Iris pigment epithelial cell (primary cell): ENCODE measurements around the gene FBXW4.

ENCODE experiments used
- DNase-seq: peaks from one replicate; pipeline ENCODE4 v3.0.0-alpha.2; 2011; ENCODE audit warnings: low read depth

Gene FBXW4

DNA sequence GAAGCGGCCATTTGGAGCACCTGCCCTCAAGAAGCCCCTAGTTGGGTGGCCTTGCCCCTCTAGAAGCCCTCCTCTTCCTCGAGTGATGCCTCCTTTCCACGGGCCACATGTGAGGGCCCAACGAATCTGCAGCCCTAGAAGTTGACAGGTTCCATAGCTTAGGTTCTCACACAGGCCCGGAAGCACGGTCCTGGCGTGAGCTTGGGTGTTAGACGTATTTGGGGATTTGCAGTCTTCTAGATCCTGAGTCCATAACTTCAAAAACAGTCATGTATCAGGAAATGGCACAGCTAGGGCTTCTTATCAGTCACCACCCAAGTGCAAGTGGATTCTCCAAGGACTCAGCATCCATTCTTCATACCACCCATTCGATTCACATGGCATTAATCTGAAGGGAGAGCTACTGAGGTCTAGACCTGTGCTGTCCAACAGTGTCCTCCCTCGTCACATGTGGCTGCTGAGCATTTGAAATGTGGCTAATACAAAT lies 477 bp upstream of the FBXW4 start:
- no peak for DNase-seq

DNA sequence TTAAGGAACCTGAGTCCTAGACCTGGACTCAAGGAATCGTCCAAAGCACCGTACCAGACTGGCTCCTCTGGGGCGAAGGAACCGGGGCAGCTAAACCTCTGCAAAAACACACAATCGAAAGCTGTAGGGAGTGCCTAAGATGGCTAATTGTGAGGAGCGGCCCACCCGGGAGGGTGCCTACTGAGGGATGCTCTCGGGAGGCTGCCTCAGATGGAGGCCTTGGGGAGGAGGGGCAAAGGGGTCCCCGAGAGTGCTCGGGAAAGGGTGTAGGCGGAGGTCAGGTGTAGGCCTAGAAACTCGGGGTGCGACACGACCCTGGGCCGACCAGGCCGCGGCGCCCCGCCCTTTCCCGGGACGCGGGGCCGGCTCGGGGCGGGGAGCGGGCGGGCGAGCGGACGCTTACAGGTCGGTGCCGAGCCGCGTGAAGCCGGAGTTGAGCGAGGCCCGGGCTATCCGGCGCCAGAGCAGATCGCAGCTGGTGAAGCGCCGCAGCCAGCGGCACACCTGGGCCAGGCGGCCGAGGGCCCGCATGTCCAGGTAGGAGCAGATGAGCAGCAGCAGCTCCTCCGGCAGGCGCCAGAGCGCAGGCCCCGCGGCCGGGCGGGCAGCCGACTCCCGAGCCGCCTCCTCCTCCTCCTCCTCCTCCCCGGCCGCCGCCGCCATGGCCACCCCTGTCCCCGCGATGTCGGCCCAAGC lies 844 bp downstream of the FBXW4 start:
- DNase-seq, result peak; percentile 62

DNA sequence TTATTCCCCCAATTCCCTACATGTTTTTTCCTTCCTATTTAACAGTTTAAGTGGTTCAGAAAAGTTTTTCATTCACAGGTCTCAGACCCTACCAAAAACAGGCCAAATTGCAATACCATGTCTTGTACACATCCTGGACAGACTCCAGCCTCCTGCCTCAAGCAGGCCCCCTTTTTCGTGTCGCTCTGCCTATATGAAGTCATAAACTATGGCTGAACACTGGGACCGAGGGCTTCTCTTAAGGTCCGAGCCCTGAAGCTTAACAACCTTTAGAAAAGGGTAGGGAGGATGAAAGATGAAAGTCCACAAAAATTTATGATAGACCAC lies 1.4 kb downstream of the FBXW4 start:
- DNase-seq, result peak; percentile 48

DNA sequence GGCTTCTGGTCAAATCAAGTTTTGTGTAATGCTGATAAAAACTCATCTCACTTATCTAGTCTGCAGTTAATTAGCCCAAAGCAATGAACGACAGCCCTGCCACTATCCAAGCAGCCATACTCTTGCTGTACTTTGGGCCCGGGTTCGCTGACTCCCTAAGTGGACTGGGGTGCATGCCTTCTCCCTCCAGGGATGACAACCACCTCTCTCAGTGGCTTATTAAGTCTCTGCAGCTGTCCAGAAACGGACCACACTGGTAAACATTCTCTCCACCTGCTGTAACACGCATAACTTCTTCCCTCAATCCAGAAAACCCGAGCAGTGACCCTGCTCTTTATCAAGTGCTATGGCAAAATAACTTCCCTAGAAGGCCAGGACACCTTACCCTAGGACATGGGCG lies 3.9 kb downstream of the FBXW4 start:
- DNase-seq, result no peak

DNA sequence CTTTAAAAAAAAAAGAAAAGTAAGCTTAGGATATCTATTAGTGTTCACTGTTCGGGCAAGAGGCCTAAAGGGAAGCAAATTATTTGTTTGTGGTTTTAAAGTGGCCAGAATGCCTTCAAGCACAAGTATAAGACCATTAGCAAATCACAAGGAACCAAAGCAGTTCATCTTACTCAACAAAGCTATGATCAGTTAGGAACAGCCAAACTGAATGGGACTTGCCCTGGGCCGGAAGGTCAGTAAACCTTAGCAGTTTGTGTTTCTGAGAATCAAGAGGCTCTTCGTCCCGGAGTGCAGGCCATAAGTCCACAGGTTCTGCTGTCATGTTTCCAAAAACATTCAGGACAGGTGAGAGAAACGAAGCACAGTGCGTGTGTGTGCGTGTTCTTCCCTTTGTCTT lies 4.5 kb downstream of the FBXW4 start:
- DNase-seq, result peak; percentile 39

DNA sequence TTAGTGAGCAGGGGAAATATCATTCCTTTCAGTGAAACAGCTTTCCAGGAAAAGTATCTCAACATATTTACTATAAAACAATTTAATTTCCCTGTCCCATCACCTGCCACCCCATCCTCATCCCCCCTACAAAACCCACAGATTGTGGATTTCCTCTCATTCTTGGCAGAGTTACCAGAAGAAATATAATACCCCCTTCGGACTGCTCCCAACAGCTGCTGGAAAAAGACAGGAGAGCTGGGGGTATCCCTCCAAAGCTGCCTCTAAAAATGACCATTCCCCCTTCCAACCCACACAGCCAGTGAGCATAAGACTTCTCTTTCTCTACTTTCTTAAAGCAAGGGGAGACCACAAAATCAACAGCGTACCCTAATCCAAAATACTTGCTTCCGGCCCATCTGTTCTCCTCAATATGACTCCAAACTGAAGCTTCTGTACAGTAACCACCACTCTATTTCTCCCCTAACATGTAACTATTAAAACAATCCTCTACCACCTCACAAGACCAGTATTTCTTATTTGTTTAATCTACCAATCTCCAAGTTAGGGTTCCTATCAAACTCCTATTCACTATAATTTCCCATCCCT lies 7.8 kb downstream of the FBXW4 start:
- DNase-seq, result no peak

DNA sequence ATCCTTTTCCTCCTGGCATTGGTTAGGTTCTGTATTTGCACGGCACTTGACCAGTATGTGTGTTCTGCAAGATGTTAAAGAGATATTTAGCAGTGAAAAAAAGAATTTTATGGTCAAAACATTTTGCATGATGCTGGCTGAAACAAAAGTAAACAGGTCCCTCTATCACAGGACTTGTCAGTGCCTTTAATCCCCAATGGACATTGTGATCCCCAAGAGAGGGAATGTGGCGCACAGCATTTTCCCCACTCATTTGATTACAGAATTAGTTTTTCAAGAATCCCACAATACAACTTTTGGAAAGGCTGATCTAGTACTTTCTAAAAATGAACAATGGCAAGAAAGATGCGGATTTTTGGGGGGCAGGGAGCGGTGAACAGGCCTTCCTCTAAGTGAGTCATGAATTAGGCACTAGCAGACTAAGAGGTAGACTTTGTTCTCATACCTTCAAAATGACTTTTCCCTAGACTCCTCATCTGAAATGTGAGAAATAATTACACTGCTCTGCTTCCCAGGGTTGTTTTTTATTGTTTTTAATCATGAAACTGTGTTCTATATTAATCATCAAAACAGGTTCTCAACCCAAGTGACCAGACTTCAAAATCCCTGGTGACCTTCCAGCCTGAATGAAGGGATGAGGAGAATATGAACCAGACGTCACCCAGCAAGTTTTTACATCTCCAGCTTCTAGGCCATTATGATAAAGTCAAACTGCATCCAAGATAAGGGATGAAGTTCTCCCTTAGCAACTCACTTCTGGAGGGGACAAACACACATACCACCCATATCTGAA lies 8.6 kb downstream of the FBXW4 start:
- DNase-seq, result peak; percentile 47

DNA sequence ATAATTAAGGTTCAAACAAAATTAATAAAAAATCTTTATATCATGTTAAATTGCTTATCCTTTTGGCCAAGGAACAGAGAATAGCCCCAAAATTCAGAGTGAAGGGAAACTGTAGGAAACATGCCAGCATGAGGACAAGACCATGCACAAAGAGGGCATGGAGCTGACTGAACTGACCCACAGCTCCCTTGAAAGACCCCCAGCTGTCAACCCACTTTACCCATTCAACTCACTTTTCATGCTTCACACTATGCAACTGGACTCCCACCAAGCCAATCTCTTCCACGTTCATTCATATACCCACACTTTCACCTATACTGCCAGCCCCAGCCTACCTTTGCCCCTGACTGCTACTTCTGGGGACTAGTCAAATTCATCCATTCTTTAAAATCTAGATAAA lies 10.2 kb downstream of the FBXW4 start:
- DNase-seq, result no peak

DNA sequence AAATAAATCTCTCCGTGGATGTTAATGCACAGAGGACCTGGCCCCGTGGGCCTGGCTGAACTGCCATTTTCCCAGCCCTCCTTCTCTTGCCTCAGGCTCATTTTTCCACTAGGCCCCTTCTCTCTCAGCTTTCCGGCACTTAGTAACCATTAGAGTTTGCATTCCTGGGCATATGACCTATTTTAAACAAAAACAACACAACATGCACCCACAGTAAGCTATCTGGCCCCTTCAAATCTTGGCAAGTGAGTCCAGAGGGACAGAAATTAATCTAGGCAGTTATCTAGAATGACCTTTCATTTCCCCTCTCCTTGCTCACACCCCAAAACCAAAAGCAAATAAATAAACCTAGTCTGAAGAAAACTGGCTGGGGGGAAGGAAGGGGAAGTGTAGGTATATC lies 11.7 kb downstream of the FBXW4 start:
- DNase-seq, result peak; percentile 67

DNA sequence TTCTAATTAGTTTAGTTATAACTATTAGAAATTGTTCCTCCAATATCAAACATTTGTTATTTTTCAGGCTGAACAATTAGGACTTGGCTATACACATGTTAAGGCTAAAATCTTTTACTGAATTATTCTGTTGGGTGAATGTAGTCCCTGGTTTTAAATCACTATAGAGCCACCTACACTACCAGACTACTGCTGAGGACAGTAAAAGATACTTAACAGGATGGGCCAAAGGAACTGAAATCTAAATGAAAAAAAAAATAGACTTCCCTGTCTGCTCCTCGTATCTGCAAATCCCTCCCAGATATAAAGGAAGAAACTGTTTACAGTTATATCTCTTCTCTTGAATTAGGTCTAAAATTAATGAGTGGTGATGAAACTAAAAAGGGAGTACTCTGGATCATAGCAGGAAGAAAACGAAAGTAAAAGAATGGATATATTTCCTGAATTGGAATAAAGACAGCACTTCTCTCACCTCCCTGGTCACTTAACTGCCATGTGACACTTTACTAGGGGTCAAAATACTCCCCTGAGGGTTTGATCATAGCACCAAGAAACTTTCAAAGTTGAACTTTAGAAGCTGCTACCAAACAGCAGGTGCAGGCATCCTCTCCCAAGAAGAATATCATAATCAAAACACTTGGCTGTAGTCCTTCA lies 12.7 kb downstream of the FBXW4 start:
- DNase-seq, result peak; percentile 7

DNA sequence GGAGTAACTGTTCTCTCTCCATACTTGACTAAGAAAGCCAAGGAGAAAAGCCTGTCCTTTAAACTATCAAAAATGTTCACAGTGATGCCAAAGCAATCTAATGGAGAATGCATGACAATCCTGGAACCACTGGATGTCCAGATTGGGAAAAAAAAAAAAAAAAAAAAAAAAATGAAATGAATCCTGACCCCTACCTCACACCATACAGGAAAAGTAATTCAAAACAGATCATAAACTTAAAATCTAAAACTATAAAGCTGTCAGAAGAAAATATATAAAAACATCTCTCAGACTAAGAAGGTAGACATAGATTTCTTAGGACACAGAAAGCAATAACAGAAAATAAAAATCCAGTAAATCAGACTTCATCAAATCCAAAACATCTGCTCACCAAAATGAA lies 18.4 kb downstream of the FBXW4 start:
- no peak for DNase-seq

DNA sequence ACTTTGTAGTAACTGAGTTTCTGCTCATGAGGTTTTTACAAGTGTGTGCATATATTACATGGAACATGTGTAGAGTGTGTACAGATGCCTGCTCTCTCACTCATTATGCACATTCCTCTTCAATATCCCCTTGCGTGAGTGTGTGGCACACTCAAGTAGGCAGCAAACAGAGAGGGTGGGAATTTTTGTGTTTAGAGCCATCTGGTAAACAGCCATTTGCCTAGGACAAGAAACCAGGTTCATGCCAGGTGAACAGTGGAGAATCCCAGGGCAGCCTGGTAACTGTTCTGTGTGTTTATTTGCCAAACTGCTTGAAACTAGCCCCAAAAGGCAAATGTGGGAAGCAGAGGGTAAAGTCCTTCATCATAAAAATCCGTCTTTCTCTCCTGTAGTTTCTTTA lies 19.9 kb downstream of the FBXW4 start:
- no peak for DNase-seq

DNA sequence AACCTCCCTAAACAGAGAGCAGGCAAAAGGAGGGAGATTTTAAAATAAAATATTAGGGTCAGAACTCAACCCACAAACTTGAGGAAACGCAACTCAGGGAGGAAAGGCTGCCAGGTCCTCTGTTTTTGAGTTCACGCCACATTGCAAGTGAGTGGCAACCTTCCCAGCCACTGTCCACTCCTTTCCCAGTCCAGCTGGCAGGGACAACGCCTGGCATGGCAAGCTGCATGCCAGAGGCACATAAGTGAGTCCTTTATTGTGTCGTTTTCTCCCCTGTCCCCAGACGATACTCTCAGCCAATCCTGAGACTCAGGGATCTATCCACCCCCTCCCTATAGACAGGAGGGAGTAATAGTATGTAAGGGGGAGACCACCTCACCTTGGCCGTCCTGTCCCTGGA lies 22.4 kb downstream of the FBXW4 start:
- no peak for DNase-seq

DNA sequence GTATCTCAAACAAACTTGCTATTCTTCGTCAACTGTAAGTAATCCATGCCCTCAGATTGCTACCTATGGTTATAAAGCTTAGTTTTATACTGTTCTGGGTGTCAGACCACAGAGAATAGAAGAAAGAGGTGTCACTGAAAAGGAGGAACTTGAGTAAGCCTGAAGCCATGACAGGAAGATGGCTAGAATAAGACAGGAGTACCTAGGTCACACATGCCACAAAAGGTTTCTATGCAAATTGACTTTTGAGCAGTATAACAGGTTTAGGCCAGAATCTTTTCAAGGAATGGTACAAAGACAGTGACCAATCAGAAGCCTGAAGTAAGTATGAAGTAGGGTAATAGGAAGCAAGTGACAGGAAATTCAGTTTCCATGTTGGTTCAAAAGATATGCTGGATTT lies 23.5 kb downstream of the FBXW4 start:
- no peak for DNase-seq

DNA sequence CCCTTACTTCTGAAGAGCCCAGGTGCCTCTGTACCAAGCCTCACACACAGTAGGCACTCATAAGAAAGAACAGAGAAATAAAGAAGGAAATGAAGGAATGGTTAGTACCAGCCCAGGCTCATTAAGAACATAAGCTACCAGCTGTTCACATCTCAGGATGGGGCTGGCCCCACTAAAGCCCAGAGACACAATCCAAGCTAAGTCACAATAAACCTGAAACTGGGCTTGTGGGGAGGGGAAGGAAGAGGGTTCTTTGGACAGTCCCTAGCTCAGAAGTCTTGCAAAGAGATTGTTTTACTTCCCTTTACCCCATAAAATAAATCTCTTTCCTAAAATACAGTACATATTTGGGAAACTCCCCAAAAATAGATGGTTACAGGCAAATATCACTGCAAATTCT lies 24.3 kb downstream of the FBXW4 start:
- no peak for DNase-seq

DNA sequence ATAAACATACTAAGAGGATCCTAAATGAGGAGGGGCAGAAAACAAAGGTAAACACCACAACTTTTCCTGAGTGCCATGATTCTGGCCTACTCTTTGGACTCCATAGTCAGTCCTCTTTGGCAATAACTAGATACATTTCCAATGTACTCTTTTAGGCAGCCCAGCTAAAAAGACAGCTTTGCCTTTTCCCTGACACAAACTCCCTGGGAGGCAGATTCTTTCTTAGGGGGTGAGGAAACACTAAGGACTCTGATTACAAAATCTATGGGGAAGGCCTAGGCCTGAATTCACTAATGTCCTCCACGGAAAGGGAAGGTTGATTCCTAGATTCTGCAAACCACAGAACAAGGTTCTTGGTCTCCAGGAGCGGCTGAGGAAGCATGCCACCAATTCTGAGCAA lies 25.8 kb downstream of the FBXW4 start:
- DNase-seq, result no peak

DNA sequence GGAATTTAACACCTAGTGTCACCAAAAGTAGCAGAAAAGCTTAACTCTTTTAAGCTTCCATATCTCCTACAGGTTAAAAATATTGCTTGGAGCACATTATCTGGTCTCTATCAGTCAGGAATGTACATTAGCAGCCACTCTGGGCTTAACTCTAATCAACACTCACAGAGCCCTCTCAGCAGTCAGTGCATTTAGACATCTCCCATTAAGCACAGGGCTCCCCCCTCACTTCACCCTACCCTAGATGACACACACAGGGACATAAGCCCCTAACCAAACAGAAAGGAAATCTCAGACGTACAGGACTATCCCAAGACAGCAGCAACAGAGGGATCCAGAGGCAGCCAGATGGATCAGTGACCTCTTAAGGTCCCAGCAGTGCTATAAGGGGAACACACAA lies 26.4 kb downstream of the FBXW4 start:
- DNase-seq, result no peak

DNA sequence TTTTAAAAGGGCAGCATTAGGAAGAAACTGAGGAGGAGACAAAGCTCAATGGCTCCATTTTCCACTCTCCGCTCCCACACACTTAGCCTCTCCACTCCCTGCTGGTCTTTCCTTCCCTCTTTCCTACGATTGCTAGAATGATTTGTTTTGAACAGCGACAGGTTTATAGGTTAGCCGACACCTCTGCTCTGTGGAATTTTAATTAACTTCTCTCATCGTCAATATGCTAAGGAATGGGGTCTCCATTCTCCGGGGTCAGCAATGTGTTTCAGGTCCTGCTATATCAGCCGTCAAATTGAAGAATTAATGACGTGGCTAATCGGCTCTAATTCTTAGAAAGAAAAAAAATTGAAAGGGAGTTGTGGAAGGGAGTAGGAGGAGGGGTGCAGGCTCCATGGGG lies 28.9 kb downstream of the FBXW4 start:
- no peak for DNase-seq

DNA sequence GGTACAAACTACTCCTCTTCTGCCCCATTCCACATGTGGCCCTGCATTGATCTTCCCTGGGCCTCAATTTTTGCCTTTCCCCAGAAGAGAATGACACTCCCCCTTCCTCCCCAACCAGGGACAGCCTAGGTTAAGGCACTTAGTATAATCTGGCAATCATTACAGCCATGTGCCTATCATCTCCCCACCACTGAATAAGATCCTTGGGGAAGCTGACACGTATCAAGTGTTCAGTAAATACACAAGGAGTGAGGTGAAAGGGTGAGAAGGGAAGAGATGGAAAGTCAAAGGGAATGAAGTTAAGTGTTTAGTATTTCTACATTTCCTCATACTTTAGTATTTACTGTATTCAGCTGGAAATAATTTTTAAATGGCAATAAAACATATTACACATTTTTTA lies 31.9 kb downstream of the FBXW4 start:
- DNase-seq, result no peak

DNA sequence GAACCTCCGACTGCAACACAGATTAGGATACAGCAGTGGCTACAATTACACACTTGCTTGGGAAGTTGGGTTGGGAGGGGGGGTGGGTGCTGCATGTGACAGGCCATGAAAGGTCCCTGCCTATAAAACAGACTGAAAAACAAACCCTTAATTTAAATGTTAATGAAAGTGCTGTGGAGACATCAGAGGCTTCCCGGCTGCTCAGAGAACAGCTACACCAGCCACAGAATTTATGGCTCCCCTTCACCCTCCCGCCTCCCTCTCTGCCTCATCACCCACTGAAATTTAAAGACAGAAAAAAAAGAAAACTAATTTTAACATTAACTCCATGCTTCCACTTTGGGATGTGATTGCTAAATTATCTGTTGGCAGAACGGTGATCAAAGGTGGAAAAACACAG lies 34.7 kb downstream of the FBXW4 start:
- no peak for DNase-seq

DNA sequence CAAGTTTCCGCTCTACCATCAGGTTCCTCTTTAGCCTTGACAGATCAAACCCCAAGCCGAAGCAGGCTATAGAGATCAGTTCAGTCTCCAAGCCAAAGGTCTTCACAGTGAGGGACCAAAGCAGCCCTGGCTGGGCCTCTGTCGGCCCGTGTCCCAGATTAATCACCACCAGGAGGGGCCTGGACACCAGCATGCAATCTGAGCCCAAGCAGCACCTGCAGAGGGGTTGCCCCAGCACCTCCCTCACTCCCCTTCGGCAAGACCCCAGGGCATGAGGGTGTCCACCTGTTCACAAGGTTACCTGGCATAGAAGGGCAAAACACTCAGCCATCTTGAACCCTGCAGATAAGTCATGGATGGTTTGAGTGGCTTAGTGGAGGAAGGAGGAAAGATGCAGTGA lies 36.0 kb downstream of the FBXW4 start:
- DNase-seq, result no peak

DNA sequence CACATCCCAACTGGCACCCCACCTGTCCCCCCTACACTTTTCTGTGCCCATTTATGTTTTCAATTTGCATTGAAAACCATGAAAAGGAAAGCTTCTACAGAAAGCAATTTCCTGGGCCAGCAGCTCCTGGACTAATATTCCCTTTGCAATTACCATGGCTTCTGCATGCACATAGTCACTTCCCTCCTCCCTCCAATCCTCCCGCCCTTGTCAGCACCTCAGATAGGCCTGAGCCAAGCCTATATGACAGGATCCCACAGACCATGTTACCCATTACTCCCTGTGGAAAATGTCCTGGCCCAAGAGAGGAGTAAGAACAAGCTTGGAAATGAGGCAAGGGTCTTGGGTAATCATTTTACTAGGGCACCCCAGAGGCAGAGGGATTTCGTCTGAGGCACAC lies 38.1 kb downstream of the FBXW4 start:
- DNase-seq, result no peak

DNA sequence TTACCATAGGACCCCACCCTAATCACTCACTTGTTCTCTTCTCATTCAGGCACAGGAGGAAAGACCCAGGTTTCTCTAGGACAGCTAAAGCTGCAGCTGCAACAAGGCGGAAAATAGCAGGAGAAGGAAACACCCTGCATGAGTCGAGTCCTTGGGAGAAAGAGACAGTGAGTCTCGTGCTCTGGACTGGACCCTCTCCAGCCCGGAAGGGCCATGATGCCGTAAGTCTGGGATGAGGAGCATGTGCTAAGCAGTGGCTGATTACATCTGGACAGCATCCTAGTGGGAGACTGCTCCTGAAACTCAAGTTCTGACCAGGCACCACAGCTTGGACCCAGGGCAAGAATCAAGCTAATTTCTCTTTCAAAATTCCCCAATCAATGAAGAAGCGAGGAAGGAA lies 39.4 kb downstream of the FBXW4 start:
- DNase-seq, result no peak
